HCT116 (cell line): Measurements from ENCODE around the gene LUC7L2. TPM values are rescaled to one million over a fixed set of nuclear protein-coding genes. Genes with fewer than 3 reads are reported as not detected.

ENCODE experiments used
- ATAC-seq: fragments of 200-7000 bp; cut with Tn5 transposase; 2 replicates; pipeline ENCODE4 v1.9.1; 2020; ENCODE audit warnings: mild to moderate bottlenecking, moderate library complexity
- BruUV-seq: library from RNA; stranded (reverse); fragments of 400-500 nt; replicated peaks from 2 replicates; lab custom pipeline; 2021; lab: Mats Ljungman, UMichigan
- CTCF ChIA-PET: fragments of 300-600 bp; sonication (Branson Sonifier 250); formaldehyde crosslinking; loops from one replicate; lab custom pipeline; 2021; ENCODE audit warnings: antibody characterized with exemption; lab: Charles Lee
- POLR2A ChIA-PET: fragments of 300-600, 350-600 bp; sonication (Branson Sonifier 250); formaldehyde crosslinking; loops from one replicate; lab custom pipeline; 2021; ENCODE audit warnings: antibody characterized with exemption; lab: Charles Lee
- RAD21 ChIA-PET, 2 experiments: fragments of 300-600 bp; sonication (Branson Sonifier 250); formaldehyde crosslinking; loops; one replicate each; lab custom pipeline; 2023; ENCODE audit warnings: low total read pairs in 2 of 2; ENCODE audit not compliant: uncharacterized antibody in 2 of 2, unreplicated experiment in 2 of 2, low non-redundant PET in 1 of 2; lab: Charles Lee
- DNase-seq: peaks from one replicate; pipeline ENCODE4 v3.0.0-alpha.2; 2010; ENCODE audit warnings: low read depth, low spot score
- H2AFZ ChIP-seq: fragments of 200-600 bp; shearing (Covaris generic), sonication (generic); 2 replicates; pipeline ENCODE4 v1.6.1; 2017; ENCODE audit warnings: low read depth, mixed run types, mixed read lengths, antibody characterized with exemption, low read length; ENCODE audit not compliant: poor library complexity, severe bottlenecking
- H3K27ac ChIP-seq: 2 replicates; pipeline ENCODE4 v1.5.1; 2012; ENCODE audit warnings: low read depth, low read length
- H3K27me3 ChIP-seq: fragments of 200-600 bp; sonication (generic); 2 replicates; pipeline ENCODE4 v1.6.1; 2016; ENCODE audit warnings: mixed run types, low read length, mixed read lengths; ENCODE audit not compliant: insufficient read depth
- H3K36me3 ChIP-seq, 2 experiments: fragments of 200-500 bp in 1 of 2; fragments of 200-600 bp in 1 of 2; sonication (Bioruptor generic) in 1 of 2; sonication (generic) in 1 of 2; 2 replicates each; pipeline versions ENCODE4 v1.5.1 to v1.6.1; 2014 to 2016; ENCODE audit warnings: low read length in 2 of 2, inconsistent platforms in 1 of 2, mixed read lengths in 1 of 2, mixed run types in 1 of 2; ENCODE audit not compliant: insufficient read depth in 2 of 2, control insufficient read depth in 1 of 2
- H3K4me1 ChIP-seq, 2 experiments: fragments of 200-600 bp in 1 of 2; sonication (generic) in 1 of 2; 2 replicates each; pipeline versions ENCODE4 v1.5.1 to v1.6.1; 2012 to 2017; ENCODE audit warnings: low read length in 2 of 2, inconsistent platforms in 1 of 2, mild to moderate bottlenecking in 1 of 2, mixed read lengths in 1 of 2, mixed run types in 1 of 2, moderate library complexity in 1 of 2; ENCODE audit not compliant: insufficient read depth in 2 of 2, control insufficient read depth in 1 of 2
- H3K4me2 ChIP-seq: fragments of 200-600 bp; sonication (generic); 2 replicates; pipeline ENCODE4 v1.6.1; 2017; ENCODE audit warnings: mixed run types, low read length, mixed read lengths
- H3K4me3 ChIP-seq, 2 experiments: fragments of 200-600 bp in 1 of 2; sonication (generic) in 1 of 2; replicated peaks in 1 of 2; 2 replicates each; pipeline ENCODE4 v1.5.1; 2011 to 2016; ENCODE audit warnings: low read length in 2 of 2, control low read depth in 1 of 2, low read depth in 1 of 2, mild to moderate bottlenecking in 1 of 2, mixed read lengths in 1 of 2, mixed run types in 1 of 2
- H3K79me2 ChIP-seq: fragments of 200-600 bp; sonication (generic); 2 replicates; pipeline ENCODE4 v1.6.1; 2017; ENCODE audit warnings: mild to moderate bottlenecking, mixed run types, low read length, moderate library complexity, mixed read lengths; ENCODE audit not compliant: insufficient read depth
- H3K9ac ChIP-seq: fragments of 200-600 bp; sonication (generic); 2 replicates; pipeline ENCODE4 v1.6.1; 2016; ENCODE audit warnings: low read length, mixed read lengths
- H3K9me2 ChIP-seq: fragments of 200-600 bp; sonication (generic), shearing (Covaris generic); 2 replicates; pipeline ENCODE4 v1.6.1; 2017; ENCODE audit warnings: mixed run types, mild to moderate bottlenecking, moderate library complexity; ENCODE audit not compliant: insufficient read depth
- H3K9me3 ChIP-seq, 2 experiments: fragments of 200-500 bp in 1 of 2; fragments of 200-600 bp in 1 of 2; sonication (Bioruptor generic) in 1 of 2; sonication (generic) in 1 of 2; 2 replicates each; pipeline ENCODE4 v1.6.1; 2014 to 2017; ENCODE audit warnings: low read length in 2 of 2, mixed read lengths in 2 of 2, inconsistent platforms in 1 of 2, low read depth in 1 of 2, mild to moderate bottlenecking in 1 of 2, mixed run types in 1 of 2, moderate library complexity in 1 of 2; ENCODE audit not compliant: control insufficient read depth in 1 of 2, insufficient read depth in 1 of 2
- H4K20me1 ChIP-seq: fragments of 200-600 bp; sonication (generic), shearing (Covaris generic); 2 replicates; pipeline ENCODE4 v1.6.1; 2017; ENCODE audit warnings: mixed run types, mild to moderate bottlenecking, moderate library complexity; ENCODE audit not compliant: insufficient read depth
- CBX3 ChIP-seq: IDR thresholded peaks from 2 replicates; pipeline ENCODE4 v1.6.1; 2012; ENCODE audit warnings: low read depth
- CEBPB ChIP-seq: IDR thresholded peaks from 2 replicates; pipeline ENCODE4 v1.6.1; 2012; ENCODE audit warnings: low read depth
- CTCF ChIP-seq, 3 experiments: fragments of 200-600 bp in 1 of 3; sonication (generic) in 1 of 3; IDR thresholded peaks in 2 of 3; conservative IDR thresholded peaks in 1 of 3; 2 replicates each; pipeline ENCODE4 v1.5.1; 2012 to 2017; ENCODE audit warnings: low read depth in 2 of 3, low read length in 2 of 3, antibody characterized with exemption in 1 of 3, borderline replicate concordance in 1 of 3, control low read depth in 1 of 3, mild to moderate bottlenecking in 1 of 3, mixed read lengths in 1 of 3, mixed run types in 1 of 3, moderate library complexity in 1 of 3; ENCODE audit not compliant: insufficient read depth in 1 of 3
- EGR1 ChIP-seq: IDR thresholded peaks from 2 replicates; pipeline ENCODE4 v1.6.1; 2012; ENCODE audit warnings: low read depth
- EZH2 ChIP-seq: fragments of 200-600 bp; sonication (generic); IDR thresholded peaks from 2 replicates; pipeline ENCODE4 v1.6.1; 2017; ENCODE audit warnings: antibody characterized with exemption, mixed run types
- FOSL1 ChIP-seq: IDR thresholded peaks from 2 replicates; pipeline ENCODE4 v1.6.1; 2012; ENCODE audit warnings: low read depth
- POLR2AphosphoS5 ChIP-seq: IDR thresholded peaks from 2 replicates; pipeline ENCODE4 v1.6.1; 2011; ENCODE audit warnings: mild to moderate bottlenecking, low read depth, low read length, moderate library complexity
- RAD21 ChIP-seq: IDR thresholded peaks from 2 replicates; pipeline ENCODE4 v1.6.1; 2012; ENCODE audit warnings: low read depth, mild to moderate bottlenecking
- SIN3A ChIP-seq: IDR thresholded peaks from 2 replicates; pipeline ENCODE4 v1.6.1; 2012; ENCODE audit warnings: low read depth
- SP1 ChIP-seq: IDR thresholded peaks from 2 replicates; pipeline ENCODE4 v1.6.1; 2012; ENCODE audit warnings: low read depth
- TCF7L2 ChIP-seq: IDR thresholded peaks from 2 replicates; pipeline ENCODE4 v1.7.0; 2011; ENCODE audit warnings: borderline replicate concordance, inconsistent platforms; ENCODE audit not compliant: insufficient read depth, insufficient read length; ENCODE audit errors: extremely low read depth
- YY1 ChIP-seq: IDR thresholded peaks from 2 replicates; pipeline ENCODE4 v1.6.1; 2011; ENCODE audit warnings: low read length, low read depth, moderate library complexity, mild to moderate bottlenecking; ENCODE audit not compliant: insufficient replicate concordance; ENCODE audit errors: extremely low read depth
- ZFX ChIP-seq: fragments of 450-650 bp; IDR thresholded peaks from 2 replicates; pipeline ENCODE4 v1.6.1; 2017
- ZNF274 ChIP-seq: fragments of 200-500 bp; sonication (Bioruptor generic); IDR thresholded peaks from 2 replicates; pipeline ENCODE4 v1.6.1; 2014; ENCODE audit warnings: mild to moderate bottlenecking, low read depth, low read length, inconsistent platforms
- intact Hi-C: fragments of 100-400 bp; cut with micrococcal nuclease; formaldehyde crosslinking; loops from 2 replicates; pipeline ENCODE4 v1.10.0; 2022
- total RNA-seq: library from RNA; stranded (reverse); gene quantifications from one replicate; pipeline ENCODE4 v1.2.1, GENCODE V29; 2021; ENCODE audit not compliant: unreplicated experiment
- TF ChIP-seq, protein P1 (sequence below): IDR thresholded peaks from 2 replicates; pipeline ENCODE4 v1.6.1; 2012; ENCODE audit warnings: low read depth

LUC7L2 gene
- total RNA-seq, 1 experiment from 2014 or later, result 98.8 TPM

DNA sequence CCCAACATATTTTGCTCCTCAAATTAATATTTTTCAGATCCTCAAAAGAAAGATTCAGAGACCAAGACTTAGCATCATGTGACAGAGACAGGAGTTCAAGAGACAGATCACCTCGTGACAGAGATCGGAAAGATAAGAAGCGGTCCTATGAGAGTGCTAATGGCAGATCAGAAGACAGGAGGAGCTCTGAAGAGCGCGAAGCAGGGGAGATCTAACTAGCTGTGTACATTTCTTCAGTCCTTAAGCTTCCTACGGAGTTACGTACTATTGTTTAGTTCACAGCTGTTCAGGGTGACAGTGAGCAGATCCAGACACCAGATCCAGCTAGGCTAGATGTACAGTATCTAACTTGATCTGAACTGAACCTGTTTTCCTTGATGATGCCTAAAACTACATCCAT is 62.4 kb downstream of the LUC7L2 start:
- Histone ChIP-seq H3K36me3 (peaks cover 16 to 22% of the 10 kb centered on the region in 2 experiments), H3K9me2 (no peaks in the 10 kb centered on the region), H3K4me2 (no peak overlapping the region), H3K79me2 (peaks cover 27% of the 10 kb centered on the region; the same call in 1 of the 2 replicates), H3K27ac (no peak overlapping the region), H3K9me3 (no peaks in the 10 kb centered on the region), H2AFZ (no peak overlapping the region), H3K9ac (no peak overlapping the region), H4K20me1 (no peaks in the 10 kb centered on the region; the same call in none of the 2 replicates), H3K27me3 (no peaks in the 10 kb centered on the region), H3K4me1 (peaks cover 2 to 8% of the 10 kb centered on the region in 2 experiments; a peak in 2 of 4 replicates), H3K4me3 (no peak overlapping the region)
- POLR2A ChIA-PET, result interaction anchor here (1.1 kb wide), 1 partner anchor 62 kb away, joined by 4 read pairs; the partner anchor contains the start of gene LUC7L2
- RAD21 ChIA-PET, result no interaction called here
- intact Hi-C loops, result no loop called here
- no TSS peak for BruUV-seq
- ATAC-seq (no peak), DNase-seq (no peak)
- CTCF ChIA-PET, result interaction anchor here (1.5 kb wide), 1 partner anchor 12 kb away, joined by 8 read pairs; no protein-coding TSS in a partner anchor
- TF ChIP-seq CEBPB (no peak), YY1 (no peak), SP1 (no peak)

DNA sequence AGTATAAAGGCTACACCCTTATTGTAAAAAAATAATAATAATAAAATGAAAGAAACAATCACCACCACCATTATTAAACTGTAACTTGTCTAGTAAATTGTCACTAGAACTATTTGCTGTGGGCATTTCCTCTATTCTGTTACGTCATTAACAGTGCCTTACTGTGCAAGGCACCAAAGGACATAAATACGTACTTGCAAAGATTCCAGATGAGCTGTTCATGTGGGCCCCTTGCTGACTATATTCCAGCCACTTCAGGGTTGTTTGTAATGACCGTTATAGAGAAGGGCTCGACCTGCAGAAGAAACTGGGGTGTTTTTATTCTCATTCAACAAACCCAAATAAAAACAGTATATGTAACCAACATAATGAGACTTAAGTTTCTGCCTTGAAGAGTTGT is 63.4 kb downstream of the LUC7L2 start:
- Histone ChIP-seq H3K27ac (no peak overlapping the region), H2AFZ (no peak overlapping the region), H3K36me3 (peaks cover 8 to 12% of the 10 kb centered on the region in 2 experiments), H3K9me2 (no peaks in the 10 kb centered on the region), H3K4me1 (peaks cover 2 to 13% of the 10 kb centered on the region in 2 experiments; a peak in 2 of 4 replicates), H3K9me3 (no peaks in the 10 kb centered on the region), H3K4me3 (no peak overlapping the region), H3K27me3 (no peaks in the 10 kb centered on the region), H3K9ac (no peak overlapping the region), H3K4me2 (no peak overlapping the region), H3K79me2 (peaks cover 19% of the 10 kb centered on the region; the same call in 1 of the 2 replicates), H4K20me1 (no peaks in the 10 kb centered on the region; the same call in none of the 2 replicates)
- DNase-seq (no peak), ATAC-seq (no peak)
- CTCF ChIA-PET, result interaction anchor here (3.7 kb wide), 1 partner anchor 11 kb away, joined by 23 read pairs; no protein-coding TSS in a partner anchor
- TF ChIP-seq EZH2, result no peak
- TF ChIP-seq RAD21, result no peak
- no peak for TF ChIP-seq FOSL1
- no peak for TF ChIP-seq TCF7L2
- TF ChIP-seq POLR2AphosphoS5, result no peak
- no peak for TF ChIP-seq EGR1
- TF ChIP-seq ZFX, result no peak
- no peak for TF ChIP-seq SIN3A
- no peak for TF ChIP-seq CTCF (IDR thresholded peaks at IDR 0.05 in 2 of 3, conservative IDR thresholded peaks at IDR 0.05 in 1 of 3; ENCODE audit: borderline replicate concordance in 1 of 3, insufficient read depth in 1 of 3, low read depth in 2 of 3, low read length in 2 of 3)
- TF ChIP-seq CBX3, result no peak
- TF ChIP-seq, protein P1, sequence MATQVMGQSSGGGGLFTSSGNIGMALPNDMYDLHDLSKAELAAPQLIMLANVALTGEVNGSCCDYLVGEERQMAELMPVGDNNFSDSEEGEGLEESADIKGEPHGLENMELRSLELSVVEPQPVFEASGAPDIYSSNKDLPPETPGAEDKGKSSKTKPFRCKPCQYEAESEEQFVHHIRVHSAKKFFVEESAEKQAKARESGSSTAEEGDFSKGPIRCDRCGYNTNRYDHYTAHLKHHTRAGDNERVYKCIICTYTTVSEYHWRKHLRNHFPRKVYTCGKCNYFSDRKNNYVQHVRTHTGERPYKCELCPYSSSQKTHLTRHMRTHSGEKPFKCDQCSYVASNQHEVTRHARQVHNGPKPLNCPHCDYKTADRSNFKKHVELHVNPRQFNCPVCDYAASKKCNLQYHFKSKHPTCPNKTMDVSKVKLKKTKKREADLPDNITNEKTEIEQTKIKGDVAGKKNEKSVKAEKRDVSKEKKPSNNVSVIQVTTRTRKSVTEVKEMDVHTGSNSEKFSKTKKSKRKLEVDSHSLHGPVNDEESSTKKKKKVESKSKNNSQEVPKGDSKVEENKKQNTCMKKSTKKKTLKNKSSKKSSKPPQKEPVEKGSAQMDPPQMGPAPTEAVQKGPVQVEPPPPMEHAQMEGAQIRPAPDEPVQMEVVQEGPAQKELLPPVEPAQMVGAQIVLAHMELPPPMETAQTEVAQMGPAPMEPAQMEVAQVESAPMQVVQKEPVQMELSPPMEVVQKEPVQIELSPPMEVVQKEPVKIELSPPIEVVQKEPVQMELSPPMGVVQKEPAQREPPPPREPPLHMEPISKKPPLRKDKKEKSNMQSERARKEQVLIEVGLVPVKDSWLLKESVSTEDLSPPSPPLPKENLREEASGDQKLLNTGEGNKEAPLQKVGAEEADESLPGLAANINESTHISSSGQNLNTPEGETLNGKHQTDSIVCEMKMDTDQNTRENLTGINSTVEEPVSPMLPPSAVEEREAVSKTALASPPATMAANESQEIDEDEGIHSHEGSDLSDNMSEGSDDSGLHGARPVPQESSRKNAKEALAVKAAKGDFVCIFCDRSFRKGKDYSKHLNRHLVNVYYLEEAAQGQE, result no peak
- no peak for TF ChIP-seq ZNF274
- BruUV-seq, result no TSS peak
- POLR2A ChIA-PET, result interaction anchor here (0.6 to 1.1 kb wide), 2 partner anchors 63 to 210 kb away, joined by 3 to 4 read pairs; partner anchors contain the start of gene LUC7L2
- RAD21 ChIA-PET, result no interaction called here
- intact Hi-C loops, result no loop called here
